C4-2B (cell line): Measurements from ENCODE around the gene ZDHHC18.

Experiments used
- H3K27ac ChIP-seq: fragments of 450-650 bp; 2 replicates; pipeline ENCODE4 v1.5.1; 2017
- CTCF ChIP-seq: fragments of 450-650 bp; conservative IDR thresholded peaks from 2 replicates; pipeline ENCODE4 v1.5.1; 2017; ENCODE audit warnings: mild to moderate bottlenecking
- ZFX ChIP-seq: fragments of 450-650 bp; IDR thresholded peaks from 2 replicates; pipeline ENCODE4 v1.6.1; 2017

The ZDHHC18 gene

DNA sequence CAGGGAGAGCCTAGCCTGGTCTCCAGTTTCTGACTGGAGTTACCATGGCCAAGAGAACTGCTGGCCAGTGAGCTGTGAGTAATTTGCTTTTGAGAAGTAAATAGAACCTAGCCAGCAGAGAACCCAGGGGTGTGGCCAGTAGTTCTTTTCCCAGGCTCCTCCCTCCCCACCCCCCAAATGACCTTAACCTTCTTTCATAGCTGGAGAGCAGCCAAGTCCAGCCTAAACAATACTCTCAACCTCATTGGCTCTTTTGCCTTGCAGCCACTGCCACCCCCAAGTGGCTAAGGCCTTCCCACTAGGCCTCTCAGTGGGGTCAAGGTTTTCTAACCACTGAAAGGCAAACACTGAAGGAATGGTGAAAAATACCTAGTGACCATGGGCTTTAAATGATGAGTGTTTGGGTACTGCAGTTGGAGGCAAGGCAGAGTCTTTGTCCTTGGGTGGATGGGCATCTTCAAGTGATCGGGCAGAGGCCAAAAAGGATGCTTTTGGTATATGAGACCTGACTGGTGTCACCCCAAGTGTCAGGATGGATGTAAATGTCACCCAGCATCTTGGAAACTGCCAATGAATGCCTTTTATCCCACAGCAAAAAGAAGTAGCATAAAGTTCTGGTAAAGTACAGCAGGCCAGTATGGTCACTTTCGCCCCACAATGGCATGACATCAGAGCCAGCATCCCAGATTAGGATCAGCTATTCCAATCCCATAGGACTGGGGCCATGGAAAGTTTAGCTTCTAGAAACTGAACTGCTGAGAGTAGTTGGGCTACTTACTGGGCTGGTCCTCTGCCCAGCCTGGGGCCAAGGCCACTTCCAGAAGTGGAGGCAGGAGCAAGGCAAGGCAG, 42.2 kb upstream of the ZDHHC18 start:
- no peak for TF ChIP-seq CTCF
- TF ChIP-seq ZFX = no peak
- no peak overlapping the region for H3K27ac ChIP-seq

- H3K27ac ChIP-seq = no peak overlapping the region
- no peak for TF ChIP-seq ZFX
These were observed 41.6 kb upstream of the ZDHHC18 start for GRCh38 chr1:26784886-26785285.

- H3K27ac ChIP-seq = no peak overlapping the region; the same call in 1 of the 2 replicates
- TF ChIP-seq ZFX = no peak
- no peak for TF ChIP-seq CTCF
These were observed 40.7 kb upstream of the ZDHHC18 start for GRCh38 chr1:26785611-26786436.

DNA sequence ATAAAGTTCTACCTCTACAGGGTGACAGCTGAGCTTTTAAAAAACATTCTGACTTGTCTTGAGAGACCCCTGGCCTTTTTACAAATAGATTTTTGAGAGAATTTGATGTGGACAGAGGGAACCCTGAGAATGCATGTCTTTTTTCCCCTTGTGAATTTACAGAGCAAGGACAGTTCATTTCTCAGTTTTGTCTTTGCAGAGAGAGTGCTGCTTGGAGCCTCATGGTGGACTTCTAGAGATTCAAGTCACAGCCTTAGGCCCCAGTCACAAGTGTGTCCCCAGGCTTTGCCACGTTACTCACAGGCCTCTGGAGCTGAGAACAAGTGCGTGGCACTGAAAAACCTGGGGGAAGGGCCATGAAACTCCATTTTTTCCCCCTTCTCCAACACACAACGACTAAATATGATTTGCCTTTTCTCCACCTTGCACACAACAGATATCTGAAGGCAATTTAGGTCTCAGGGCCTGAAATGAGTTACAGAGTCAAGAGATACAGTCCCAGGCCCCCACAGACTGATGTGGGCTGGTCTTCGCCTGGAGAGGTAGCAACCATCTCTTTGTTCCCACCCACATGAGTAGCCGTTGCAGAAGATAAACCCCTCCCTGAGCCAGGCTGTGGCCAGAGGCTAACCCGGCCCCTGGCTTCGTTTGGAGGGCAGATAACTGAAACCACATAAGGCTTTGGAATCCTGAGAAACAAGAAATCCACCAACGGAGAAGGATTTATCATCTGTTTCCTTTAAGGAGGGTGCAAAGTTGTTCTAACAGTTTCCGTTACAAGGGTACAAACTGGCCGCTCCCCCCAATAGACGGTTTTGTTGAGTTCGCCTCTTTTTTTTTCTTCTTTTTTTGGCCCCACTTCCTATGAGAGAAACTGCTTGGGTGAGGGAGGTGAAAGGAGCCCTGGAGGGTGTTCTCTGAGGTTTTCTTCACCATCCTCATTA, 39.8 kb upstream of the ZDHHC18 start:
- TF ChIP-seq ZFX = no peak
- TF ChIP-seq CTCF = no peak
- peak overlapping the region; percentile 91 for H3K27ac ChIP-seq

DNA sequence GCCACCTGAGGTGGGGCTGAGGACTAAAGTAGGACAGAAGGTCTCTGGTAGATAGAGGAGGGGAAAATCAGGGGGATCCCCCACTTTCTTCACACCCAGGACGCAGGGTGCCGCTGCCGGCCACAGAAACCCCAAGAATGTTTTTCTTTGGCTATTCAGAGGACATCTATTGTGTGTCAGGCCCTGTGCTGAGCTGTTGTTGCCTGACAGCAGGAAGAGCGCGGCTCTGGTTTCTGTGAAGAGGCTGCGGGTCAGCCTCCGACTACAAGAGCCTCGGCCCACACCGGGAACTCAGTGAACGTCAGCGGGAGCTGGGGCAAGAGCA, 39.1 kb upstream of the ZDHHC18 start:
- peak overlapping the region; percentile 91 for H3K27ac ChIP-seq
- TF ChIP-seq ZFX (no peak), CTCF (no peak)

- H3K27ac ChIP-seq = peak within 1 kb of the TSS; percentile 91
- TF ChIP-seq CTCF (no peak), ZFX (peak; percentile 54; the same call in 1 of the 2 replicates)
These were observed 38.6 kb upstream of the ZDHHC18 start, which contains the start of gene PIGV for GRCh38 chr1:26787706-26788514. PIGV (plus strand) TSS chr1:26787950; CDS start chr1:26790816, 2,866 bp downstream.

DNA sequence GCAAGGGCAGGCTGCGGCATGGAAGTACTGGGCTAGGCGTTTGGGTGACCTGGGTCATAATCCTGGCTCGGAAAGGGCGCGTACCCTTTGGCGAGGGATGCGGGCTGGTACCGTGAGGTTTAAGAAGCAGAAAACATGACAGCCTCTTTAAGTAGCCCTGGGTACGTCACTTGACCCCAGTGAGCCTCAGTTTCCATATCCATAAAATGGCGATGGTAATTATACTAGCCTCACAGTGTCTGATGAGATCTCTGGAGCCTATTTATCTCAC, 38.0 kb upstream of the ZDHHC18 start:
- peak overlapping the region; percentile 91 for H3K27ac ChIP-seq
- TF ChIP-seq ZFX (no peak), CTCF (no peak)
